Karpas-422 (cell line): Measurements from ENCODE around the gene APOL4. TPM values are rescaled to one million over a fixed set of nuclear protein-coding genes. Genes with fewer than 3 reads are reported as not detected.
"Not testable (repeated sequence)": the region's sequence is repeated elsewhere in the genome, so short reads cannot be mapped to it uniquely, and the experiment has no call there.

Source experiments
- DNase-seq: peaks from one replicate; pipeline ENCODE4 v3.0.0-alpha.2; 2015
- H2AFZ ChIP-seq: fragments of 200-600 bp; sonication (generic); 2 replicates; pipeline ENCODE4 v1.6.1; 2014; ENCODE audit warnings: antibody characterized with exemption, low read length, mixed read lengths
- H3K27ac ChIP-seq: fragments of 200-600 bp; sonication (generic); 2 replicates; pipeline ENCODE4 v1.5.1; 2014; ENCODE audit warnings: mild to moderate bottlenecking, low read length, moderate library complexity
- H3K27me3 ChIP-seq: fragments of 200-600 bp; sonication (generic); 2 replicates; pipeline ENCODE4 v1.6.1; 2014; ENCODE audit warnings: low read length, mixed read lengths
- H3K36me3 ChIP-seq: fragments of 200-600 bp; sonication (generic); 2 replicates; pipeline ENCODE4 v1.6.1; 2014; ENCODE audit warnings: low read length, mixed read lengths; ENCODE audit not compliant: insufficient read depth
- H3K4me1 ChIP-seq: fragments of 200-600 bp; sonication (generic); 2 replicates; pipeline ENCODE4 v1.6.1; 2014; ENCODE audit warnings: mild to moderate bottlenecking, low read length, mixed read lengths
- H3K4me2 ChIP-seq: fragments of 200-600 bp; sonication (generic); 2 replicates; pipeline ENCODE4 v1.6.1; 2014; ENCODE audit warnings: low read length, low read depth, mild to moderate bottlenecking; ENCODE audit not compliant: poor library complexity, severe bottlenecking
- H3K4me3 ChIP-seq: fragments of 200-600 bp; sonication (generic); 2 replicates; pipeline ENCODE4 v1.5.1; 2014; ENCODE audit warnings: mild to moderate bottlenecking, antibody characterized with exemption, low read length, mixed read lengths
- H3K79me2 ChIP-seq: fragments of 200-600 bp; sonication (generic); 2 replicates; pipeline ENCODE4 v1.6.1; 2014; ENCODE audit warnings: mild to moderate bottlenecking, low read length, mixed read lengths
- H3K9ac ChIP-seq: fragments of 200-600 bp; sonication (generic); 2 replicates; pipeline ENCODE4 v1.6.0; 2014; ENCODE audit warnings: low read length
- H3K9me2 ChIP-seq: fragments of 200-600 bp; sonication (generic), shearing (Covaris generic); replicated peaks from 2 replicates; pipeline ENCODE4 v1.6.0; 2014; ENCODE audit warnings: mild to moderate bottlenecking, low read length, moderate library complexity; ENCODE audit not compliant: insufficient read depth
- H3K9me3 ChIP-seq: fragments of 300-700, 200-600 bp; sonication (generic); 2 replicates; pipeline ENCODE4 v1.6.1; 2014; ENCODE audit warnings: low read length, mixed read lengths
- H4K20me1 ChIP-seq: fragments of 200-600 bp; sonication (generic); 2 replicates; pipeline ENCODE4 v1.6.1; 2014; ENCODE audit warnings: mild to moderate bottlenecking, antibody characterized with exemption, low read length, low read depth; ENCODE audit not compliant: insufficient read depth
- total RNA-seq: library from RNA; depleted of rRNA; stranded (reverse); fragments of >200 nt; shearing (Covaris generic); gene quantifications from 2 replicates; pipeline ENCODE4 v1.2.3, GENCODE V29; 2014; ENCODE audit warnings: low replicate concordance

APOL4 gene
- total RNA-seq, 1 experiment from 2014 or later, result not detected

- H3K36me3 ChIP-seq, result 0 out of 2 replicates have a peak, but pooled peaks cover 6% of the 10 kb centered on the region
These were observed 33.3 kb upstream of the APOL4 start for GRCh38 chr22:36234919-36235318.

GRCh38 chr22:36234213-36234612, 32.6 kb upstream of the APOL4 start:
- DNase-seq, result no peak
- Histone ChIP-seq H3K36me3 (0 out of 2 replicates have a peak, but pooled peaks cover 6% of the 10 kb centered on the region), H3K27me3 (no peaks in the 10 kb centered on the region), H4K20me1 (no peaks in the 10 kb centered on the region), H3K4me3 (no peak overlapping the region), H3K9me3 (no peaks in the 10 kb centered on the region), H3K4me1 (peaks cover 14% of the 10 kb centered on the region), H2AFZ (no peak overlapping the region), H3K4me2 (no peak overlapping the region), H3K27ac (no peak overlapping the region), H3K9ac (no peak overlapping the region), H3K79me2 (peaks cover 31% of the 10 kb centered on the region), H3K9me2 (no peaks in the 10 kb centered on the region)

More at GRCh38 chr22:36234919-36235318, 33.3 kb upstream of the APOL4 start:
- no peaks in the 10 kb centered on the region for H3K9me2 ChIP-seq
- peaks cover 18% of the 10 kb centered on the region for H3K4me1 ChIP-seq
- H3K4me2 ChIP-seq, result no peak overlapping the region
- H4K20me1 ChIP-seq, result no peaks in the 10 kb centered on the region
- no peaks in the 10 kb centered on the region for H3K27me3 ChIP-seq
- no peak for DNase-seq
- no peaks in the 10 kb centered on the region for H3K9me3 ChIP-seq
- H2AFZ ChIP-seq, result no peak overlapping the region
- no peak overlapping the region for H3K9ac ChIP-seq
- H3K79me2 ChIP-seq, result peaks cover 32% of the 10 kb centered on the region
- H3K27ac ChIP-seq, result no peak overlapping the region
- H3K4me3 ChIP-seq, result no peak overlapping the region

GRCh38 chr22:36233796-36234195, 32.2 kb upstream of the APOL4 start:
- H3K27me3 ChIP-seq, result no peaks in the 10 kb centered on the region
- 0 out of 2 replicates have a peak, but pooled peaks cover 6% of the 10 kb centered on the region for H3K36me3 ChIP-seq
- H4K20me1 ChIP-seq, result no peaks in the 10 kb centered on the region
- H3K27ac ChIP-seq, result no peak overlapping the region
- no peak overlapping the region for H3K4me2 ChIP-seq
- DNase-seq, result no peak
- H2AFZ ChIP-seq, result no peak overlapping the region
- H3K9ac ChIP-seq, result no peak overlapping the region
- no peak overlapping the region for H3K4me3 ChIP-seq
- peaks cover 13% of the 10 kb centered on the region for H3K4me1 ChIP-seq
- H3K9me3 ChIP-seq, result no peaks in the 10 kb centered on the region
- H3K9me2 ChIP-seq, result no peaks in the 10 kb centered on the region
- H3K79me2 ChIP-seq, result peaks cover 27% of the 10 kb centered on the region

DNA sequence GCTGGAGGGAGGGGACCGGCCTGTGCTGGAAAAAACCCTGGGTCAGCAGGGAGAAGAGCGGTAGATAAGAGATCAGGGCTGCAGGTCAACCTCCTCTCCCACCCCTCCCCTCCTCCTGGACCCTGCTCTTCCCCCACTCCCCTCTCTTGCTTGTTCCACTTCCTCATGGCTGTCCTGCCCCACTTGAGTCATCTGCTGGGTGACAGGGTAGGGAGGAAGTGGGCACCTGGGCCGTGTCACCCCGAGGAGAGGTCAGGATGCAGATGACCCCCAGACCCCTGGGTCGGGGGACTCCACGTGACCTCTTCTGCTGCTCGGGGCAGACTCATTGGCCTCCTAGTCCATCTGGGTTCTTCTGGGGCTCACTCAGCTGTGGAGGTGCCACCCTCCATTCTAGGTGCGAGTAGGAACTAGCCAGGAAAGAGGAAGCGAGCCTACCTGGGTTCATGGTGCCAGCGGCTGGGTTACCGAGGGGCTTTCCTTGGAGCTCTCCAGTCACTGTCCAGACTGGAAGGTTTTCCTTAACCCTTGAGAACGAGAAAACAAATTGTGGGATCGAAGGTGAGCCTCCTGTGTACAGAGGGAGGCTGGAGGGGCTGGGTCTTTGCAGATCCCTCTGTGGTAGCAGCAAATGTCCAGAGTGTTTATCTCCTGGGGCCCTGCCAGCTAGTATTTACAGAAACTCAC, 31.2 kb upstream of the APOL4 start:
- H3K36me3 ChIP-seq, result 0 out of 2 replicates have a peak, but pooled peaks cover 6% of the 10 kb centered on the region
- DNase-seq, result no peak
- no peaks in the 10 kb centered on the region for H3K9me3 ChIP-seq

DNA sequence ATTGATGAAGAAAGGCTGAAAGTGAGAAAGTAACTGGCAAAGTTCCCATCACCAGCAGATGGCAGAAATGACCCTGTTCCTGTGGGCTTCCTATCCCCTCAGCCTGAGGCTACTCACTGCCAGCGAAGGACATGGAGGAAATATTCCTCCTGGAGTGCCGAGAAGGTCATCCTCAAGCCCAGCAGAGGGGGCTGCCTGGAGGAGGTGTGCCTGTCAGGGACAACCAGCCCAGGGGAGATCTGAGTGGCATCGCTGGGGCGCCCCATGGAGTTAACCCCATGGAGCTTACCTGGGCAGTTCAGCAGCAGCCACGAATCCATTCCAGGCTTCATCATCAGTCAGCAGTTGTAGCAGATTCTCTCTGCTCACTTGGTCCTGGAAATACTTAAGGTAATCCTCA, 29.4 kb upstream of the APOL4 start:
- not testable (repeated sequence) for H4K20me1 ChIP-seq, H3K9me3 ChIP-seq, H3K4me2 ChIP-seq, DNase-seq, H3K4me3 ChIP-seq, H3K27ac ChIP-seq, H2AFZ ChIP-seq, H3K79me2 ChIP-seq, H3K27me3 ChIP-seq, H3K4me1 ChIP-seq, H3K36me3 ChIP-seq, H3K9ac ChIP-seq, H3K9me2 ChIP-seq

More for the DNA sequence above, 31.2 kb upstream of the APOL4 start:
- Histone ChIP-seq H2AFZ (no peak overlapping the region), H3K79me2 (peaks cover 17% of the 10 kb centered on the region), H3K9ac (no peak overlapping the region), H3K9me2 (no peaks in the 10 kb centered on the region), H3K4me1 (peaks cover 4% of the 10 kb centered on the region), H3K27ac (no peak overlapping the region), H3K27me3 (no peaks in the 10 kb centered on the region), H3K4me2 (no peak overlapping the region), H4K20me1 (no peaks in the 10 kb centered on the region), H3K4me3 (no peak overlapping the region)

DNA sequence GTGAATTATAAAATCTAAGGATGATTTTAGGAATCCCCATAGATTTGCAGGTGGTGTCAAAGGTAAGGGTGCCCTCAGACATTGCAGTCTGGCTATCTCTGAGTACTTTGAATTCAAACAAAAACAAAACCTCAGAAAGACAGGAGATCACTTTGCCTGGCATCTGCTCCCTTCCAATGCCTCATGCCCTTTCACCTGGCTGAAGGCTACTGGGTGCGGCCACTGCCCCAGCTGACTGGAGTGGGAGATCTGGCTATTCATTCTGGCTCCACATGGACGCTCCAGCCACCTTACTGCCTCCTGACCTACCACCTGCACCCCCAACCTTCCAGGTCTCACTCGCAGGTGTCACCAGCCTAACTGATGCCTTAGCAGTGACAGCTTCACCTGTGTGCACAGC, 28.0 kb upstream of the APOL4 start:
- H3K4me1 ChIP-seq, H2AFZ ChIP-seq, H3K9ac ChIP-seq, H3K27ac ChIP-seq, H3K9me3 ChIP-seq, H4K20me1 ChIP-seq, H3K36me3 ChIP-seq, H3K9me2 ChIP-seq, H3K4me2 ChIP-seq, H3K79me2 ChIP-seq, H3K27me3 ChIP-seq, H3K4me3 ChIP-seq, DNase-seq: not testable (repeated sequence)

- H3K79me2 ChIP-seq, result no peaks in the 10 kb centered on the region
- H3K9ac ChIP-seq, result no peak overlapping the region
- no peaks in the 10 kb centered on the region for H3K27me3 ChIP-seq
- H3K4me2 ChIP-seq, result no peak overlapping the region
- H3K4me3 ChIP-seq, result no peak overlapping the region
- no peak for DNase-seq
- no peaks in the 10 kb centered on the region for H3K36me3 ChIP-seq
- H2AFZ ChIP-seq, result no peak overlapping the region
- no peak overlapping the region for H3K27ac ChIP-seq
- H4K20me1 ChIP-seq, result no peaks in the 10 kb centered on the region
- no peaks in the 10 kb centered on the region for H3K9me3 ChIP-seq
- no peaks in the 10 kb centered on the region; the same call in 1 of the 2 replicates for H3K4me1 ChIP-seq
- H3K9me2 ChIP-seq, result no peaks in the 10 kb centered on the region
These were observed 27.3 kb upstream of the APOL4 start for GRCh38 chr22:36228944-36229343.

DNA sequence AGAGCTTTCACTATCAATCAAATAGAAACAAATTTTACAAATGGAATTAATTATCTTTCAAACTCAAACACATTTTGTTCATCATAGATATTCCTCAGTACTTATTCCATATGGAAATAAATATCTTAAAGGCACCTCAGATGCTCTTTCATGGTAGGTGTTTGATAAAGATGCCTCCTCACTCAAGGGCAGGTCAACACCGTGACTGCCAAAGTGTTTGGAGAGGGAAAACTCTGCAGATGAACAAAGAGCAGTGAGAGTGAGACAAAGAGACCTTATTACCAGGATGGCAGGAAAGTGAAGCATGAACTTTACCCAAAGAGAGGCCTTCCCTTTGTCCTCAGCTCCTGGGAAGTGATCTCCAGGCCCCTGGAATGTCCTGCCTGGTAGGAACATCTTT, 26.8 kb upstream of the APOL4 start:
- H3K27me3 ChIP-seq, H3K27ac ChIP-seq, H3K79me2 ChIP-seq, H3K9ac ChIP-seq, H3K4me1 ChIP-seq, H3K9me3 ChIP-seq, H3K36me3 ChIP-seq, H3K9me2 ChIP-seq, DNase-seq, H2AFZ ChIP-seq, H3K4me2 ChIP-seq, H3K4me3 ChIP-seq, H4K20me1 ChIP-seq: not testable (repeated sequence)
